Cardiac muscle cell (in vitro differentiated cells and primary cell): ENCODE results near the gene PLCG1. TPM values are rescaled to one million over a fixed set of nuclear protein-coding genes. Genes with fewer than 3 reads are reported as not detected.

ENCODE experiments used
- DNase-seq, 2 donors: peaks; one replicate each; pipeline versions ENCODE4 v3.0.0 to v3.0.0-alpha.2; 2010 to 2017; ENCODE audit warnings: low read depth in 1 of 2, low spot score in 1 of 2
- H3K27ac ChIP-seq: fragments of 200-600 bp; sonication (generic); 2 replicates; pipeline ENCODE4 v1.5.1; 2016
- H3K27me3 ChIP-seq: fragments of 200-600 bp; sonication (generic); 2 replicates; pipeline ENCODE4 v1.6.0; 2016; ENCODE audit warnings: control low read depth
- H3K36me3 ChIP-seq: fragments of 200-600 bp; sonication (generic); 2 replicates; pipeline ENCODE4 v1.5.1; 2016; ENCODE audit warnings: control low read depth
- H3K4me1 ChIP-seq: fragments of 200-600 bp; sonication (generic); 2 replicates; pipeline ENCODE4 v1.8.1; 2017; ENCODE audit warnings: low read depth, mild to moderate bottlenecking, mixed run types
- H3K4me3 ChIP-seq: fragments of 200-600 bp; sonication (generic); 2 replicates; pipeline ENCODE4 v1.5.1; 2016; ENCODE audit warnings: mild to moderate bottlenecking
- H3K9me3 ChIP-seq: fragments of 200-600 bp; sonication (generic); 2 replicates; pipeline ENCODE4 v1.5.1; 2017; ENCODE audit warnings: low read depth, mild to moderate bottlenecking, control low read depth
- CTCF ChIP-seq: IDR thresholded peaks from 2 replicates; pipeline ENCODE4 v1.5.1; 2012; ENCODE audit warnings: low read depth, mild to moderate bottlenecking, low read length
- polyA plus RNA-seq: library from polyadenylated mRNA; unstranded; fragments of >200 nt; fragmentation: Nextera tagmentation; extraction: Ambion mirVana; gene quantifications from 2 replicates; pipeline ENCODE4 v1.2.1, GENCODE V29; 2016
- total RNA-seq: library from RNA; depleted of rRNA; stranded (reverse); fragments of >200 nt; gene quantifications from 2 replicates; pipeline ENCODE4 v1.2.3, GENCODE V29; 2016

The PLCG1 gene
- total and polyA plus RNA-seq, 2 experiments from 2014 or later = 43.7 to 87.6 TPM

GRCh38 chr20:41200446-41201202 is 63.3 kb downstream of the PLCG1 start:
- Histone ChIP-seq H3K36me3 (no peaks in the 10 kb centered on the region), H3K4me3 (no peak overlapping the region), H3K27me3 (no peaks in the 10 kb centered on the region), H3K27ac (no peak overlapping the region), H3K4me1 (no peaks in the 10 kb centered on the region), H3K9me3 (no peaks in the 10 kb centered on the region)
- TF ChIP-seq CTCF = no peak
- DNase-seq = peak in 1 of 2 donors; percentile 46

DNA sequence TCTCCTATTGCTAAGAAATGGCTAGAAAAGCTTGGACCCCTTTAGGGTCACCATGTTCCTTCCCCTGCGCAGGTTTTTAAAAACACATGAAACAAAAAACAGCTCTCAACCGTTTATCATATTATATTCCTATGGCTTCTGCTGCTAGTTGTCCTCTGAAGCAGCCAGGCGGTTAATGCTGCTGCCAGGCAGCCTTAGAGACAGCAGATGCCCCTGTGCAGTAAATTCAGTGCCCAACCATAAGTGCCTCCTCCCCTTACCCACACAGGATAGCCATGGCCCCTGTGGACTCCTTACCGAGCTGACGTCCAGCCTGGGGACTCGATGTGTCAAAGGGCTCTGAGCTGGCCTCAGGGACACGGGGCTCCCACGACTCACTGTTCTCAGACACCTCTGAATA is 64.4 kb downstream of the PLCG1 start:
- H3K27ac ChIP-seq = no peak overlapping the region

DNA sequence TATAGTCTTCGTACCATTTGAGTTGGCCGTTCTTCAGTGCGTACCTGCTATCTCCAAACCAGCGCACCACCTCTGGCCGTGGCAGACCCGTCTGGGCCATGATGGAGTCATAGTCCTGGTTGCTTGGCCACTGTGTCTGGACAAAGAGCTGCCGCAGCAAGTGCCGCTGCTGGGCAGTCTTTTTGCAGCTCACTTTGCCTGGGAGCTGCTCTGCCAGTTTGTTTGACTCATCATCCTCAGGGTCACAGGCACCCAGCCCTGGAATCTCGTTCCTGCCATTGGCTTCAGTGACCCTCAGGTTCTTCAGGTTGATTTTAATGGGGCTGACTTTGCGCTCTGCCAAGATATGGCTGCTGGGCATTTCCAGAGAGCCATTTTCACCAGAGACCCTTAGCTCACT is 65.1 kb downstream of the PLCG1 start:
- Histone ChIP-seq H3K27ac (no peak overlapping the region), H3K27me3 (no peaks in the 10 kb centered on the region), H3K36me3 (no peaks in the 10 kb centered on the region), H3K4me1 (no peaks in the 10 kb centered on the region), H3K4me3 (no peak overlapping the region), H3K9me3 (no peaks in the 10 kb centered on the region)
- TF ChIP-seq CTCF = no peak
- no peak for DNase-seq

More for the DNA sequence above, 64.4 kb downstream of the PLCG1 start:
- DNase-seq = no peak
- Histone ChIP-seq H3K9me3 (no peaks in the 10 kb centered on the region), H3K27me3 (no peaks in the 10 kb centered on the region), H3K4me1 (no peaks in the 10 kb centered on the region), H3K36me3 (no peaks in the 10 kb centered on the region), H3K4me3 (no peak overlapping the region)
- no peak for TF ChIP-seq CTCF

GRCh38 chr20:41203660-41204059 is 66.3 kb downstream of the PLCG1 start:
- no peak for TF ChIP-seq CTCF

DNA sequence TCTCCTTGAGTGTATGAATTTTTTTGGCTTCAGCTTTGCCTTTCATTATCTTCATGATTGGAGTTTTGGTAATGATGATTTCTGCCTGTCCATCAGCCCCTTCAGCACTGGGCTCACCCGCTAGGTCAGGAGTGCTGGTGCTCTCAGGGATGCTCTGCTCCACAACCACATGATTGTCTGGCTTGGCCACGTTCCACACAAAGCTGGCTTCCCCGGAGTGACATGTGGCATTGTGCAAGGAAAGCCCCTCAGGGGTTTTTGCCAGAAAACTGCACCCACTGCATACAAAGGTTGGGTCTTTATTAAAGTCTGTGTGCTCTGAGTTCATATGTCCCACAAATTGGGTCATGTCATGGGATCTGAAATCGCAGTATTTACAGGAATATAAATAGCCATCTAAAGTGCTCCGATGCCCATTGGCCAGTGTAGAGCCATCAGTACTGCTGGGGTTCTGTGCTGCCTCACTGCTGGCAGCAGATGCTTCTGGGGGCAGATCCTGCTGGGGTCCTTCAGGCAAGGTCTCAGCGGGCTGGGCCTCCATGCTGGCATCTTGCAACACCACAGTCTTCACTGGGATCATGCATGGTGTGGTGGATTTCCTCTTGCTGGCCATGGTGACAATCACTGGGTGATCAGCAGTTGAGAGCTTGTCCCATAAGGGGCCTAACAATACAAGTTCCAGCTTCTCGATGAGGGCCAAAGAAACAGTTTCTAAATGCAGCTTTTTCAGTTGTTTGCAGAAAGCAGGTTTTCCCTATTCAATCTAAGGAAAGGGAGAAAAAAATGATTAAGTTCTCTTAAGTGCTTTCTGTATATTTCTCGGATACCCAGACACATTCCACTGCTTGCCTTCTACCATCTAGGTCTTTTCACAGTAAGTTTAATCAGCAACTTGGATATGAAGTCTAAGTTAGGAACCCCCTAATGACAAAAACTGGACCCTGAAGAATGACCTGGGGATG is 67.2 kb downstream of the PLCG1 start:
- H3K27ac ChIP-seq = no peak overlapping the region
- H3K4me3 ChIP-seq = no peak overlapping the region
- no peak for DNase-seq
- no peaks in the 10 kb centered on the region for H3K36me3 ChIP-seq
- no peak for TF ChIP-seq CTCF
- no peaks in the 10 kb centered on the region for H3K9me3 ChIP-seq
- no peaks in the 10 kb centered on the region for H3K27me3 ChIP-seq
- H3K4me1 ChIP-seq = no peaks in the 10 kb centered on the region

More at GRCh38 chr20:41203660-41204059, 66.3 kb downstream of the PLCG1 start:
- H3K4me1 ChIP-seq = no peaks in the 10 kb centered on the region
- no peak overlapping the region for H3K4me3 ChIP-seq
- no peaks in the 10 kb centered on the region for H3K27me3 ChIP-seq
- H3K36me3 ChIP-seq = no peaks in the 10 kb centered on the region
- no peaks in the 10 kb centered on the region for H3K9me3 ChIP-seq
- no peak overlapping the region for H3K27ac ChIP-seq
- DNase-seq = no peak
